T-helper 9 cell (primary cell): ENCODE results near the gene CDH26.
"Not testable (repeated sequence)": the region's sequence is repeated elsewhere in the genome, so short reads cannot be mapped to it uniquely, and the experiment has no call there.

Source experiments
- DNase-seq: peaks from one replicate; pipeline ENCODE4 v3.0.0-alpha.2; 2020

CDH26 gene

GRCh38 chr20:60020251-60020650 is 62.0 kb downstream of the CDH26 start:
- DNase-seq: no peak

- DNase-seq: no peak
Observed at GRCh38 chr20:60021104-60021503, 62.9 kb downstream of the CDH26 start.

- no peak for DNase-seq
Observed at GRCh38 chr20:60022849-60023248, 64.6 kb downstream of the CDH26 start.

GRCh38 chr20:60024245-60024644 is 66.0 kb downstream of the CDH26 start:
- DNase-seq: no peak

GRCh38 chr20:60024801-60025200 is 66.6 kb downstream of the CDH26 start:
- no peak for DNase-seq

- no peak for DNase-seq
Observed at GRCh38 chr20:60026010-60026409, 67.8 kb downstream of the CDH26 start.

- DNase-seq: no peak
Observed at GRCh38 chr20:60030471-60030870, 72.2 kb downstream of the CDH26 start.

- DNase-seq: no peak
Observed at GRCh38 chr20:60031107-60031506, 72.9 kb downstream of the CDH26 start.

- DNase-seq: no peak
Observed at GRCh38 chr20:60034231-60035110, 76.2 kb downstream of the CDH26 start.

- DNase-seq: no peak
Observed at GRCh38 chr20:60035486-60035885, 77.3 kb downstream of the CDH26 start.

GRCh38 chr20:60036346-60036745 is 78.1 kb downstream of the CDH26 start:
- no peak for DNase-seq

- DNase-seq: no peak
Observed at GRCh38 chr20:60036746-60037499, 78.7 kb downstream of the CDH26 start.

GRCh38 chr20:60038400-60039008 is 80.3 kb downstream of the CDH26 start:
- DNase-seq: no peak

- DNase-seq: no peak
Observed at GRCh38 chr20:60039526-60039925, 81.3 kb downstream of the CDH26 start.

- no peak for DNase-seq
Observed at GRCh38 chr20:60040471-60041162, 82.4 kb downstream of the CDH26 start.

- DNase-seq: not testable (repeated sequence)
Observed at GRCh38 chr20:60041436-60042165, 83.4 kb downstream of the CDH26 start.

GRCh38 chr20:60043435-60043834 is 85.2 kb downstream of the CDH26 start:
- DNase-seq: no peak

GRCh38 chr20:60046011-60046413 is 87.8 kb downstream of the CDH26 start:
- DNase-seq: no peak

GRCh38 chr20:60046436-60046835 is 88.2 kb downstream of the CDH26 start:
- no peak for DNase-seq

GRCh38 chr20:60046860-60047259 is 88.6 kb downstream of the CDH26 start:
- DNase-seq: no peak

GRCh38 chr20:60048634-60049521 is 90.7 kb downstream of the CDH26 start:
- DNase-seq: no peak
